GM23338 (cell line): ENCODE results near the gene CMKLR1. TPM values are rescaled to one million over a fixed set of nuclear protein-coding genes. Genes with fewer than 3 reads are reported as not detected.

ENCODE experiments used
- ATAC-seq: fragments of 200-7000 bp; cut with Tn5 transposase; 3 replicates; pipeline ENCODE4 v1.9.1; 2020
- DNase-seq: peaks from one replicate; pipeline ENCODE4 v3.0.0-alpha.2; 2015; ENCODE audit warnings: low spot score
- H2AFZ ChIP-seq: fragments of 200-600 bp; sonication (generic); 2 replicates; pipeline ENCODE4 v1.8.0; 2016; ENCODE audit warnings: antibody characterized with exemption, mild to moderate bottlenecking, moderate library complexity
- H3F3A ChIP-seq: fragments of 200-600 bp; sonication (generic); replicated peaks from 2 replicates; pipeline ENCODE4 v1.8.0; 2017; ENCODE audit warnings: antibody characterized with exemption, mixed run types, low read depth
- H3K27ac ChIP-seq: fragments of 200-600 bp; sonication (generic); 2 replicates; pipeline ENCODE4 v1.6.1; 2016; ENCODE audit warnings: low read depth
- H3K27me3 ChIP-seq: fragments of 200-600 bp; sonication (generic); 2 replicates; pipeline ENCODE4 v1.8.0; 2016; ENCODE audit warnings: mild to moderate bottlenecking, mixed run types, moderate library complexity; ENCODE audit not compliant: insufficient read depth
- H3K36me3 ChIP-seq: fragments of 200-600 bp; sonication (generic); 2 replicates; pipeline ENCODE4 v1.8.0; 2016; ENCODE audit warnings: mild to moderate bottlenecking; ENCODE audit not compliant: insufficient read depth
- H3K4me1 ChIP-seq: fragments of 200-600 bp; sonication (generic); 2 replicates; pipeline ENCODE4 v1.8.0; 2016; ENCODE audit warnings: mild to moderate bottlenecking, moderate library complexity; ENCODE audit not compliant: insufficient read depth
- H3K4me2 ChIP-seq: fragments of 200-600 bp; sonication (generic); 2 replicates; pipeline ENCODE4 v1.7.1; 2017; ENCODE audit warnings: mixed run types
- H3K4me3 ChIP-seq: fragments of 200-600 bp; sonication (generic); 2 replicates; pipeline ENCODE4 v1.6.1; 2016; ENCODE audit warnings: mixed run types
- H3K79me2 ChIP-seq: fragments of 200-600 bp; sonication (generic); replicated peaks from 2 replicates; pipeline ENCODE4 v1.8.0; 2017; ENCODE audit warnings: mild to moderate bottlenecking; ENCODE audit not compliant: insufficient read depth
- H3K9me2 ChIP-seq: fragments of 200-600 bp; sonication (generic); 2 replicates; pipeline ENCODE4 v1.8.0; 2017; ENCODE audit not compliant: insufficient read depth
- H4K20me1 ChIP-seq: fragments of 200-600 bp; sonication (generic); replicated peaks from 2 replicates; pipeline ENCODE4 v1.8.0; 2017; ENCODE audit warnings: mild to moderate bottlenecking; ENCODE audit not compliant: insufficient read depth
- H3K27ac Mint-ChIP-seq: 2 replicates; pipeline ENCODE4 v1.8.0; 2020; ENCODE audit warnings: inconsistent platforms, mild to moderate bottlenecking, moderate library complexity, mixed read lengths
- H3K27me3 Mint-ChIP-seq: 3 replicates; pipeline ENCODE4 v1.8.0; 2022; ENCODE audit warnings: low read depth, mild to moderate bottlenecking, moderate library complexity, mixed read lengths, inconsistent platforms; ENCODE audit not compliant: insufficient read depth, poor library complexity
- H3K36me3 Mint-ChIP-seq: 3 replicates; pipeline ENCODE4 v1.8.0; 2021; ENCODE audit warnings: low read depth, mild to moderate bottlenecking, inconsistent platforms, moderate library complexity, mixed read lengths
- H3K4me1 Mint-ChIP-seq: 3 replicates; pipeline ENCODE4 v1.8.0; 2020; ENCODE audit warnings: mild to moderate bottlenecking, inconsistent platforms, mixed read lengths
- H3K4me3 Mint-ChIP-seq: 3 replicates; pipeline ENCODE4 v1.8.0; 2021; ENCODE audit warnings: moderate library complexity, mild to moderate bottlenecking, inconsistent platforms, mixed read lengths
- H3K9me3 Mint-ChIP-seq: 3 replicates; pipeline ENCODE4 v1.8.0; 2020; ENCODE audit warnings: moderate library complexity, mild to moderate bottlenecking, inconsistent platforms, mixed read lengths
- CREB1 ChIP-seq: fragments of 250-450 bp; sonication (Bioruptor Pico); IDR thresholded peaks from 2 replicates; pipeline ENCODE4 v1.5.0; 2020; ENCODE audit warnings: low read depth, mild to moderate bottlenecking, moderate library complexity
- EZH2 ChIP-seq: fragments of 200-600 bp; sonication (generic); IDR thresholded peaks from one replicate; pipeline ENCODE4 v1.8.0; 2017; ENCODE audit warnings: antibody characterized with exemption, mild to moderate bottlenecking, low read depth; ENCODE audit not compliant: unreplicated experiment
- EZH2phosphoT487 ChIP-seq: fragments of 200-600 bp; sonication (generic); IDR thresholded peaks from one replicate; pipeline ENCODE4 v1.8.1; 2018; ENCODE audit warnings: antibody characterized with exemption; ENCODE audit not compliant: unreplicated experiment
- JUNB ChIP-seq: IDR thresholded peaks from one replicate; pipeline ENCODE4 v1.6.1; 2016; ENCODE audit warnings: antibody characterized with exemption; ENCODE audit not compliant: unreplicated experiment
- NANOG ChIP-seq: IDR thresholded peaks from 2 replicates; pipeline ENCODE4 v1.6.1; 2016; ENCODE audit warnings: antibody characterized with exemption, borderline replicate concordance
- POLR2AphosphoS5 ChIP-seq: IDR thresholded peaks from 2 replicates; pipeline ENCODE4 v1.6.1; 2016; ENCODE audit warnings: antibody characterized with exemption, low read depth
- REST ChIP-seq: IDR thresholded peaks from one replicate; pipeline ENCODE4 v1.6.1; 2018; ENCODE audit warnings: antibody characterized with exemption; ENCODE audit not compliant: unreplicated experiment
- STAT1 ChIP-seq: IDR thresholded peaks from one replicate; pipeline ENCODE4 v1.6.1; 2016; ENCODE audit warnings: antibody characterized with exemption; ENCODE audit not compliant: unreplicated experiment
- ZNF114 ChIP-seq: fragments of 250-450 bp; sonication (Bioruptor Pico); IDR thresholded peaks from 2 replicates; pipeline ENCODE4 v1.5.0; 2020; ENCODE audit warnings: mild to moderate bottlenecking, moderate library complexity
- ZNF331 ChIP-seq: fragments of 250-450 bp; sonication (Bioruptor Pico); IDR thresholded peaks from 2 replicates; pipeline ENCODE4 v1.5.0; 2020; ENCODE audit warnings: low read depth, mild to moderate bottlenecking, moderate library complexity
- ZNF462 ChIP-seq: fragments of 250-450 bp; sonication (Bioruptor Pico); IDR thresholded peaks from 2 replicates; pipeline ENCODE4 v1.5.0; 2020; ENCODE audit warnings: mild to moderate bottlenecking, moderate library complexity
- polyA plus RNA-seq: library from polyadenylated mRNA; unstranded; fragments of >200 nt; fragmentation: Nextera tagmentation; extraction: Ambion mirVana; gene quantifications from 2 replicates; pipeline ENCODE4 v1.2.1, GENCODE V29; 2016
- total RNA-seq: library from RNA; depleted of rRNA; stranded (reverse); fragments of >200 nt; shearing (Covaris generic); gene quantifications from 2 replicates; pipeline ENCODE4 v1.2.3, GENCODE V29; 2014
- TF ChIP-seq, protein P1 (sequence below): IDR thresholded peaks from 2 replicates; pipeline ENCODE4 v1.6.1; 2016; ENCODE audit warnings: antibody characterized with exemption
- TF ChIP-seq, protein P2 (sequence below), 2 experiments: fragments of 200-600 bp in 1 of 2; sonication (generic) in 1 of 2; conservative IDR thresholded peaks; 2 replicates each; pipeline versions ENCODE4 v1.5.1 to v1.6.1; 2016 to 2017; ENCODE audit warnings: antibody characterized with exemption in 2 of 2, low read depth in 2 of 2, mild to moderate bottlenecking in 2 of 2, moderate library complexity in 1 of 2

The CMKLR1 gene
- total and polyA plus RNA-seq, 2 experiments from 2014 or later = 0.40 to 2.6 TPM

DNA sequence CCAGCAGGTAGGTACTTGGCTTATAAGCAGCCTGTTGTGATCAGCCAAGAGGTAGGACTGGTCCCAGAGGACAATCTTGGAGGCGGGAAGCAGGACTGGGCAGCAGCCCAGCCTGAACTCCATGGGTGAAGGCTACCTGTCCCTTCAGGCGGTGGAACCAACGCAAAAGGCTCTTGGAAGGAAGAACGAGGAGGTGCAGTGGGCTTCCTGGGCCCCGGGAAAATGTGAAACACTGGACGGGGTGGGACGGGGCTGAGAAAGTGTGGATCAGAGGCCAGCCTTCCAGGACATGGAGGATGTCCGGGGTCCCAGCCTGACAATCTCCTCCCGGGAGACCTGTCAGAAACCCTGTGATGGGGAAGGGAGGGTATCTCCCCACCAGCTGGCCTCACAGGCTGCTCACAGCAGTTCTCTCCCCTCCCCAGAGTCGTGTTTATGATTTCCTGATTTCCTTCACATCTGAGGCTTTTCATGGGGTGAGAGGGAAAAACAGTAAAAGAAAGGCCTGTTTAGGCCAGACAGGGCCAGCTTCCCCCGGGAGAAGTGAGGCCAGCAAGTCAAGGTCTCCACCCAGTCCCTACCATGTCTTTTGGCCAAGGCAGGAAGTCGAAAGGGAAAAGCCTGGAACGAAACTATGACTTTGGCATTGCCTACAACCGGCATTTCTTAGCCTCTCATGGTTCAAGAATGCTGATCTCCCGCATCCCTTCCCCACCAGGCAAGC, 11.3 kb downstream of the CMKLR1 start:
- H3K4me1 ChIP-seq = no peaks in the 10 kb centered on the region
- H3K79me2 ChIP-seq = no peaks in the 10 kb centered on the region
- no peaks in the 10 kb centered on the region for H3F3A ChIP-seq
- H3K4me2 ChIP-seq = no peak overlapping the region
- no peaks in the 10 kb centered on the region for H3K9me3 Mint-ChIP-seq
- ATAC-seq = no peak
- H3K36me3 ChIP-seq = no peaks in the 10 kb centered on the region
- no peak for TF ChIP-seq POLR2AphosphoS5
- TF ChIP-seq EZH2 = no peak
- no peak for TF ChIP-seq CREB1
- TF ChIP-seq, protein P1, sequence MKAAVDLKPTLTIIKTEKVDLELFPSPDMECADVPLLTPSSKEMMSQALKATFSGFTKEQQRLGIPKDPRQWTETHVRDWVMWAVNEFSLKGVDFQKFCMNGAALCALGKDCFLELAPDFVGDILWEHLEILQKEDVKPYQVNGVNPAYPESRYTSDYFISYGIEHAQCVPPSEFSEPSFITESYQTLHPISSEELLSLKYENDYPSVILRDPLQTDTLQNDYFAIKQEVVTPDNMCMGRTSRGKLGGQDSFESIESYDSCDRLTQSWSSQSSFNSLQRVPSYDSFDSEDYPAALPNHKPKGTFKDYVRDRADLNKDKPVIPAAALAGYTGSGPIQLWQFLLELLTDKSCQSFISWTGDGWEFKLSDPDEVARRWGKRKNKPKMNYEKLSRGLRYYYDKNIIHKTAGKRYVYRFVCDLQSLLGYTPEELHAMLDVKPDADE = no peak
- TF ChIP-seq ZNF114 = no peak
- TF ChIP-seq REST = no peak
- TF ChIP-seq NANOG = no peak
- TF ChIP-seq STAT1 = no peak
- no peak for TF ChIP-seq ZNF462
- no peak for TF ChIP-seq JUNB
- no peak for TF ChIP-seq EZH2phosphoT487
- no peak for TF ChIP-seq ZNF331 (CRISPR knock-in tag)
- TF ChIP-seq, protein P2, sequence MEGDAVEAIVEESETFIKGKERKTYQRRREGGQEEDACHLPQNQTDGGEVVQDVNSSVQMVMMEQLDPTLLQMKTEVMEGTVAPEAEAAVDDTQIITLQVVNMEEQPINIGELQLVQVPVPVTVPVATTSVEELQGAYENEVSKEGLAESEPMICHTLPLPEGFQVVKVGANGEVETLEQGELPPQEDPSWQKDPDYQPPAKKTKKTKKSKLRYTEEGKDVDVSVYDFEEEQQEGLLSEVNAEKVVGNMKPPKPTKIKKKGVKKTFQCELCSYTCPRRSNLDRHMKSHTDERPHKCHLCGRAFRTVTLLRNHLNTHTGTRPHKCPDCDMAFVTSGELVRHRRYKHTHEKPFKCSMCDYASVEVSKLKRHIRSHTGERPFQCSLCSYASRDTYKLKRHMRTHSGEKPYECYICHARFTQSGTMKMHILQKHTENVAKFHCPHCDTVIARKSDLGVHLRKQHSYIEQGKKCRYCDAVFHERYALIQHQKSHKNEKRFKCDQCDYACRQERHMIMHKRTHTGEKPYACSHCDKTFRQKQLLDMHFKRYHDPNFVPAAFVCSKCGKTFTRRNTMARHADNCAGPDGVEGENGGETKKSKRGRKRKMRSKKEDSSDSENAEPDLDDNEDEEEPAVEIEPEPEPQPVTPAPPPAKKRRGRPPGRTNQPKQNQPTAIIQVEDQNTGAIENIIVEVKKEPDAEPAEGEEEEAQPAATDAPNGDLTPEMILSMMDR (conservative IDR thresholded peaks at IDR 0.05; ENCODE audit: low read depth in 2 of 2) = no peak
- no peaks in the 10 kb centered on the region for H3K27me3 ChIP-seq
- H3K27ac Mint-ChIP-seq = no peak overlapping the region
- H3K4me1 Mint-ChIP-seq = no peaks in the 10 kb centered on the region; the same call in 2 of the 3 replicates
- H3K36me3 Mint-ChIP-seq = no peaks in the 10 kb centered on the region
- H3K4me3 Mint-ChIP-seq = no peak overlapping the region
- H3K27ac ChIP-seq = no peak overlapping the region
- H3K9me2 ChIP-seq = no peaks in the 10 kb centered on the region
- no peak for DNase-seq
- H4K20me1 ChIP-seq = no peaks in the 10 kb centered on the region
- no peak overlapping the region for H3K4me3 ChIP-seq
- peaks cover 3% of the 10 kb centered on the region for H3K27me3 Mint-ChIP-seq
- H2AFZ ChIP-seq = no peak overlapping the region
